Stimulated activated CD4-positive, alpha-beta T cell treated with anti-CD3 and anti-CD28 coated beads, Interleukin-1b, Interleukin-23, amount 100 ng/mL, for 48 hours (primary cell): ENCODE results near the gene PTCD2.
"Not testable (repeated sequence)": the region's sequence is repeated elsewhere in the genome, so short reads cannot be mapped to it uniquely, and the experiment has no call there.

ENCODE experiments used
- DNase-seq: peaks from one replicate; pipeline ENCODE4 v3.0.0-alpha.2; 2020

Gene PTCD2

DNA sequence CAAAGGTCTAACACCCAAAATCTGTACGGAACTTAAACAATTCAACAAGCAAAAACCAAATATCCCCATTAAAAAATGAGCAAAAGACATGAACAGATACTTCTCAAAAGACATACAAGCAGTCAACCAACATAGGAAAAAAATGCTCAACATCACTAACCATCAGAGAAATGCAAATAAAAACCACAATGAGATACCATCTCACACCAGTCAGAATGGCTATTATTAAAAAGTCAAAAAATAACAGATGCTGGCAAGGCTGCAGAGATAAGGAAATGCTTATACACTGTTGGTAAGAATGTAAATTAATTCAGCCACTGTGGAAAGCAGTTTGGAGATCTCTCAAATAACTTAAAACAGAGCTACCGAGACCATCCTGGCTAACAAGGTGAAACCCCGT, 22.0 kb upstream of the PTCD2 start:
- not testable (repeated sequence) for DNase-seq

DNA sequence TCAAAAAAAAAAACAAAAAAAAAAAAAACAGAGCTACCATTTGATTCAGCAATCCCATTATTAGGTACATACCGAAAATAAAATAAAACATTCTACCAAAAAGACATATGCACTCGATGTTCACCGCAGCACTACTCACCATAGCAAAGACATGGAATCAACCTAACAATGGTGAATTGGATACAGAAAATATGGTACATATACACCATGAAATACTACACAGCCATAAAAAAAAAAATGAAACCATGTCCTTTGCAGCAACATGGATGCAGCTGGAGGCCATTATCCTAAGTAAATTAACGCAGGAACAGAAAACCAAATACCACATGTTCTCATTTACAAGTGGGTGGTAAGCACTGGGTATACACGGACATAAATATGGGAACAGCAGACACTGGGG, 21.5 kb upstream of the PTCD2 start:
- no peak for DNase-seq

DNA sequence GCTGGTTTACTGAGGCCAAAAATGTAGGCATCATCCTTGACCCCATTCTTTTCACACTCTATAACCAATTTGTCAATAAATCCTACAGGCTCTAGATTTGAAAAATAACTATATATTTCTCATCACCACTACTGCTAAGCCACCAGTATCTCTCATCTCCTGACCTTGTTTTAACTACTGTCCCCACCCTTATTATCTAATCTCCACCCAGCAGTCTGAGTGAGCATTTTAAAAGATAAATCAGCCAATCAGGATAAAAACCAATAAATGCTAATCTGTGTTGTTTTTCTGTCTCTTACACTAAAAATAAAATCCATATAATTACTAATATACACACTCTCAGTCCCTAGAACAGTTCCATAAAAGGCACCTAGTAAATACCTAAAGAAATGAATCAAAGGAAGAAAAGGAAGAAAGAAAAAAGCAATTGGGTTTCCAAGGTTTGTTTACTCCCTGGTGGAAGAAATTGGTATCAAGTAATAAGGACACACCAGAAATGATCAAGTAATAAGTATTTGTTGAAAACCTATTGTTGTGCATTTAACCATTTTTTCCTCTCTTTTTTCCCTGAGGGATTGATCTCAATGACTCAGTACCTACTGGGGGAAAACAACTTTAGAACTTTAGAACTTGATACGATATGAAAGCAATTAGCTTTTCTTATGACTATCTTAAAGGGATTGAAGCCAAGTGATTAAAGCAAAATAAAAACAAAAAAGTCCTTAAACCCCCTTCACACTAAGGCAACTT, 19.4 kb upstream of the PTCD2 start:
- no peak for DNase-seq

DNA sequence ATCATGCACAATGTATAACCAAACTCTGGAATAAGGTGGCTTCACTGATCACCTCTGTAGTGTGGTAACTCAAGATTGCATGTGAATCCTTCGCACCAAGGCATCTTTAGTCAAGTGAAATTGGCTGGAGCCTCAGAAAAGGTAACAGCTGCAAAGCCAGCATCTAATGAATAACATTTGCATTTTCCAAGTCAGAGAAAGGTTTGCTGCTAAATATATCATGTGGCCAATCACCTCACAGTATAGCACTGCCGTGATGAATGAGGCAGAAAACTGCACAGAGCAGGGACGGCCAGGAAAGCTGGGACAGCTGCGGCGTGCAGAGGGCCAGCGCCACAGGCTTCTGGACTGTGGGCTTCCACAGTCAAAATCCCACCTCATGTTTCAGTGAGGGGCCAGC, 18.6 kb upstream of the PTCD2 start:
- DNase-seq: no peak

DNA sequence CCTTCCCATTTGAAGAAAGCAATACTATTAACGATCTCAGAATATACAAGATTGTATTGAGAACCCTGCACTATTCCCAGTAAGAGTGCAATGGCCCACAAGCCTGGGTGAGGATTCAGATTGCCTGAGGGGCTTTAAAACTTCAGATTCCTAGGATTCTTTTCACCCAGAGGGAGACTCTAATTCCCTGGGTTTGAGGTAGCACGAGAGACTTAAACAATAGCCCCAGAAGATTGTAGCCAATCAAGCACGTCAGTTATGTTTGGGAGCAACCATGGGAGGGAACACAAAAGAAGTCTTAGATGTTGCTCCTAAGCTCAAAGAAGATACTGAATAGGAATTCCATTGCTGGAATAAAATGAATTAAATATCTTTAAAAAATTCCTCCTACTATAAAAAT, 18.0 kb upstream of the PTCD2 start:
- DNase-seq: no peak

DNA sequence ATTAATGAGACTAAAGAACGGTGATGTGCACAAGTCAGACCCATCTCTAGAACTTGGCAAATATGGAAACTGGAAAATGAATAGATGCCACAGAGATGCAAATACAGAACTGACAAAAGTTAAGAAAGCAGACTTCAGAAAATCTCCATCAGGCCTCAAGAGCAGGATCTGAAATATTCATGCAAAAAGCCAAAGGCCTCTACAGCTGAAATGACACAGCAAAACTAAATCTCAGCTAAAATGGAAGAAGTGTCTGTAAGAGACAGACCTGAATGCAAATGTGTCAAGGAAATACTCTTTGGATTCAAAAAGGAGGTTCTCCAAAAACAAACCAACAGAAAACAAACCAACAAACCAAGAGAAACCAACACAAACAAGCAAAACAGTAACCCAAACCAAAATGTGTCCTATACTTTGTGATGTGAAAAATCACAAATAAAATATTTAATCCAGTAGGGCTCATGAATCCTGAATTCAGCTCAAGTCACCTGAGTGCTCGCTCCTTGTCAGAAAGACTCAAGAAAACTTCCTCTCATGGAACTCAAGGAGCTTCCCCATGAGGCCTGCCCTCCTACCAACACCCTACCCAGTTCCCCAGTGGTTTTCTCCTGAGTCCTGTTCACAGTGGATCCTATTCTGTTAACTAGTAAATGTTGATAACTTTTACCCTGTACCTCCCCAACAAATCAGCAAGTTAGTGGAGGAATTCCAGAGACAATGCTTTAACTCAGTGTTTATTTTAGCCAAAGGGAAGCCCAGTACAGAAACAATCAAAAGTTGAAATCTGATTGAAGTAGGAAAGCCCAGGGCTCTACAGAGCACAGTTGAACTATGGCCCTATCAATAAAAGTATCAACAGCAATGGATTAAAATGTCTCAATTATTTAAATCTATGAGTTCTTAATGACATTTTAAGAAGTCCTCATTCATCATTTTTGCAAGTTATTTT, 14.7 kb upstream of the PTCD2 start:
- DNase-seq: no peak

DNA sequence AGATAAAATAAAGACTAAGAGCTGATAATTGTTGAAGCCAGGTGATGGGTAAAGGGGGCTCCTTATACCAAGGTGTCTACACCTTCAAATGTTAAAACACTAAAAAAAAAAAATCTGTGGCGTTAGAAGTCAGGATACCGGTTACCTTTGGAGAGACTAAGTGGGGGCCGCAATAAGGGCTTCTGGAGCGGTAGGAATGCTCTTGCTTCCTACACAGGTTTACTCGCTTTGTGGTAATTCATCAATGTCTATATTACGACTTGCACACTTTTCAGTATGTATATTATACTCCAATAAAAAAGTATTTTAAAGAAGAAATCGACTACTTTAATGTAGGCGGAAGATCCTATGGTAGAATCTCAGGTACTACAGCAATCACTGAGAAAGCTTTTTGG, 12.6 kb upstream of the PTCD2 start:
- DNase-seq: no peak

DNA sequence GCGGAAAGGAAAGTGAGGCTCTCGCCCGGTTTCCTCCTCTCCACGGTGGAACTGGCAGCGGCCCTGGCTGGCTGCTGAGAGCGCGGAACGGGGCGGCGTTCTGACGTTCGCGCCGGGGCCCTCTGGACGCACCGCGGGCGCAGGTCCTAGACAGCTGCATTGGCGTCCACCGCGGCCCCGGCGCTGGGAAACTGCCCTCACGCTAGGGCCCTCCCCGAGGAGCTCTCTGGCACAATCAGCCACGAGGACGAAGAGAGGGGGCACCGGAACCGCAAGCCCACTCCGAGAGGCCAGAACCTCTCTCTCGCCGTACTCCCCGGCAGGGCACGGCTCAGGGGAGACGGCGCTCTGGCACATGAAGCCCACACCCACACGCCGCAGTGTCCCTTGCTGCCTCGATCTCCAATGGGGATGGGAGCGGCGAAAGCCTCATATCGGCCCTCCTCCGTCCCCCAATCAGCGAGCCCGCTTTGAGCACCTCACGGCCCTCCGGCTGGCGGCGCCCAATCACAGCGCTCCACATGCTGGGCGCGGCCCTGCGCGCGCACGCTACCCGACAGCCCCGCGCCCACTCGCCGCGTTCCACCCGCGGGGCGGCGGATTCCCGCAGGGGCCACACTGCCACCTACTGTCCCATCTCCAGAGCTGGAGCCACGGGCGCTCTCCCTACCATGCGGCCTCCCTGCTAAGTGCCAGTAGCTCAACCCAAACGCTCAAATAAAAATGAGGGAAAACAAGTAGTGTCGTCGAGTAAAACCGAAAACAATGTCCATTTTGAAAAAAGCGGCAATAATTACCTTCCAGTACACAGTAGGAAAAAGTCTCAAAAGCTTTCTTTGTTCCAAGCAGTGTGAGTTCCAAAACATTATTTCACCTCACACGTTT, 12.0 kb upstream of the PTCD2 start:
- peak; percentile 97 for DNase-seq

DNA sequence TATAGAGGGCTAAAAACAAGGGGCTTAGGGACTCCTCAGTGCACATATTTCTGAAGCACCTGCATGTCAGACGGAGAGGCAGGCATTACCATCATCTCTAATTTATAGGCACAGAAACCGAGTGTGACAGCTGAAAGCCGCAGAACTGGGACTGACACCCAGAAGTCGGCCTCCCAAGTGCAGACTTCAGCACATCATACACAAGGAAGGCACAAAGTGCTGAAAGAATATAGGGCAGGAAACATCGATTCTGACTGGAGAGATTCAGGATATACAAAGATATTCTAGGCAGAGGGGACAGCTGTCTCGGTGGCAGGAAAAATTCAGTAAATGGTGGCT, 11.4 kb upstream of the PTCD2 start:
- DNase-seq: no peak

DNA sequence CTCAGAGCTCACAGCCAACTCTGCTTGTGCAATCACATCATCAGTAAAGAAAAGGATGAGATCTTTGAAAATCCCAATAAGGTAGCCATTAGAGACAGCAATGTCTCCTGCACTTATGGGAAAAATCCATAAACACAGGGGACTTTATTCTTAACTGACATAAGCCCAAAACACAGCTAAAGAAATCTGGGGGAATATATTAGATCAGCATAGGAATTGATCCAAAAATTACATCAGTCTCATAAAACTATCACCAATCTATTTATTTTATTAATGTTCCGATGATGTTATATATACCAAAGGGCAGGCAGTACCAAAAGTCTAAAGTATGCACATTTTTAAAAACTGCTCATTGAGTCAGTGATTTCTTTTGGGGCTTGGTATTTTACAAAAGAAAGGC, 7.0 kb upstream of the PTCD2 start:
- no peak for DNase-seq

DNA sequence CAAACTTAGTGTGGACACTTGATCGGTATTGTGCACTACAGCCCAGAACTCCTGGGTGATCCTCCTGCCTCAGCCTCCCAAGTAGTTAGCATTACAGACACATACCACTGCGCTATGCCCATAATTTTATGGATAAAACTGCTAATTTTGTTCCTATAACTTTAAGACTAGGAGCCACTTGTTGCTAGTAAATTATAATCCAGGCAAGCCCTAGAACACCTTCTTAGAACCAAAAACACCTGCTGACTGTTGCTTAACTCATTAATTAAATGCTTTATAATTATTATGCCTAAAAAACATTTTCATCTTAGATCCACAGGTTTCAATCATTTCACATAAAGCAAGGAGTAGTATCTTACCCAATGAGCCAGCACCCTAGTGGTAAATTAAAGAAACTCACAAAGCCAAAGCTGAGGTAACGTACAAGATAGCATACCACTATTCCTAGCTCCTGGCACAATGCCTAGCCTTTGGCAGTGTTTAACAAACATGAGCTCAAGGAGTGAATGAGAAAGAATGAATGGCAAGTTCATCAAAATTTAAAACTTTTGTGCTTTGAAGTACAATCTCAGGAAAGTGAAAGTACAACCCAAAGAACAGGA, 5.5 kb upstream of the PTCD2 start:
- no peak for DNase-seq

DNA sequence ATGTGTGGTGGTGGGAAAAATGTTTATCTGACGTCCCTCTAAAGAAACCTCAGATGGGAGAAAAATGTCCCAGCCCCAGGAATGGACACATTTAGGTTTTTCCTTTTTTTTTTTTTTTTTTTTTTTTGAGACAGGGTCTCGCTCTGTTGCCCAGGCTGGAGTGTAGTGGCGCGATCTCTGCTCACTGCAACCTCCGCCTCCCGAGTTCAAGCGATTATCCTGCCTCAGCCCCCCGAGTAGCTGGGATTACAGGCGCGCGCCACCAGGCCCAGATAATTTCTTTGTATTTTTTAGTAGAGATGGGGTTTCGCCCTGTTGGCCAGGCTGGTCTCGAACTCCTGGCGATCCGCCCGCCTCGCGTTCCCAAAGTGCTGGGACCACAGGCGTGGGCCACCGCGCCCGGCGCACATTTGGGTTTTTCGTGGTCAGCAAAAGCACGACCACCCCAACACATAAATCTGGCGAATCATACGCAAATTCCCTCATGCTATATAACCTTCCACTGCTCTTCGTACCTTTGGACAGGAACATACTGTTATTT, 668 bp upstream of the PTCD2 start:
- DNase-seq: peak; percentile 20

DNA sequence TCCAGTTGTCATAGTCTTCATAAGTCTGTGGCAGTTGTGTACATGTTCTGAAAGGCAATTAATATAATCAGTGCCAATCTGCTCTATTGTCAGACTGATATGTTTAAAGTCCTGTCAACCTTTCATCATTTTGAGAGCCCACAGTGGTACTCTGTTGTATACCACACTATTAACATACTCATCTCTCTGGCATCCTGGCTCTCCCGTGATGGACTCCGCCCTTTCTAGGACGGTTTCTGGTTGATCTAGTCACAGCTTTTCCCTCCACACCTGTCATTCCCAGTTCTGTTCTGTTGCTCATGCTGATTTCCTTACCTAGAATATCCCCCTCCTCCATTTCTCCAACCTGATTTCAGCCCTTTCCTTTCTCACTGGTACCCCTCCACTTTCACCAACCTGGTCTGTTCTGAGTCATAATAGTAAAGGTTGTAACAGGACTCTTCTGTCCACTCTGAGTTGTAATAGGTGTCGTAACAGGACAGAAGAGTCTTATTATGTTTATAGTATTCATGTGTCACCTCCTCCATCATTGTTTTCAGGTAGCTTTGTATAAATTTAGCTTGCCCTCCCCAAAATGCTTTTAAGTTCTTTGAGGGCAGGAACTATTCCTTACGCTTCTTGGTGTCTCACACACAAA, 4.1 kb downstream of the PTCD2 start:
- DNase-seq: no peak

DNA sequence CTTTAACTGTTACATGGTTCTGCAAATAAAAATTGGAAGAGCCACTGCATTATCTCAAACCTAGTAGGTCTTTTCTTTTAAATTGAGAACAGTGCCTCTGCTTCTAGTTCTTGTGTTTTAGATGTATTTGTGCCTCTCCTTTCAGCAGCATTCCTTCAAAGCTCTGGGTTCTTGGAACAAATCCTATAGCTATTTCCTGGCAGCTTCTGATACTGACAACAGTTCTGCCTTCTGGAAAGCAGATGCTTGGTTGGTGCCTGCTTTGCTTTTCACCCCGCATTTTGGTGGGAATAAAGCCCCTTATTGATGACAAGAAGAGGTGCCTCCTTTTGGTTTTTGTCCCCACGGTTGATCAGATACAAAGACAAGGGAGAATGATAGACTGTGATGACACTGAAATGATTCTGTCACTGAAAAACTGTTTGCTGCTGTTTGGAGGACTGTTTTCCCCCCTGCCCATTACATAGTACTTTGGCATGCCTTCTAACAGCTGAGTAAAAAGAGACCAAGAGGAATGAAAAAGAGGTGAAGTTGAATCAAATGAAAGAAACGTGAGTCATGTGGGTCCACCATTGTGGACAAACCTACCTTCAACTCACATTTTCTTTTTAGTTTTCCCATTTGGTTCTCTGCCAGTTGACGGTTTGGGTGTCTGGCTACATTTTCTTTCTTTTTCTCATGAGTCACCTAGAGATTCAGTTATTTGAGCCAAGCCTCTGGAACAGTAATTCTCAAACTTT, 5.6 kb downstream of the PTCD2 start:
- no peak for DNase-seq

DNA sequence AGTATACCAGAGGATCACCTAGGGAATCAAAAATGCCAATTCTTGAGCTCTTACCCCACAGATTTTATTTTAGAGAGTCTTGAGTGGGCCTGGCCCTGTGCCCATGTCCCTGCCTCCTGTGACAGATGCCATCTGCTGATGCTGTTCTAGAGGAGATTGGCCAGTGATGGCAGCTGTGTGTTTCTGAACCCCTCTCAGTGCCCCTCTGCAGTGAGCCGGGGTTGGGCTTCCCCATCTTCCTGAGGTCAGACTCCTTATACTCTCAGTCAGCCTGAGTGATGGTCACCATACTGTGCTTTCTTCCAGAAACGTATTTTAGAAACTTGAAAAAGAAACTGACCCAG, 6.1 kb downstream of the PTCD2 start:
- no peak for DNase-seq

DNA sequence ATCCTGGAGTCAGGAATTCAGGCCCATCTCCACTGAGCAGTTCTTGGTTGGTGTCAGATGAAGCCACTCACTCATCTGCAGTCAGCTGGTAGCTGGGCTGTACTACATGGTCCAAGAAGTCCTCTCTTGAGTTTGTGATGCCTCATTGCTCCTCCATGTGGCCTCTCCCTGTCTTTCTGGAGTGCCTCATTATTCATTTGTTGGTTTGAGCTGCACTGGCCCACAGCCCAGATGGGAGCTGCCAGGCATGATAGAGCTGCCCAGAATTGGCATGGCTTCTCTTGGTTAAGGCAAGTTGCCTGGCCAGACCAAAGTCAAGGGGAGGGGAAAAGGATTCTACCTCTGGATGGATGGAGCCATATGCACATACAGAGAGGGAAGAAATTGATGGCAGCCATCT, 8.0 kb downstream of the PTCD2 start:
- DNase-seq: no peak

DNA sequence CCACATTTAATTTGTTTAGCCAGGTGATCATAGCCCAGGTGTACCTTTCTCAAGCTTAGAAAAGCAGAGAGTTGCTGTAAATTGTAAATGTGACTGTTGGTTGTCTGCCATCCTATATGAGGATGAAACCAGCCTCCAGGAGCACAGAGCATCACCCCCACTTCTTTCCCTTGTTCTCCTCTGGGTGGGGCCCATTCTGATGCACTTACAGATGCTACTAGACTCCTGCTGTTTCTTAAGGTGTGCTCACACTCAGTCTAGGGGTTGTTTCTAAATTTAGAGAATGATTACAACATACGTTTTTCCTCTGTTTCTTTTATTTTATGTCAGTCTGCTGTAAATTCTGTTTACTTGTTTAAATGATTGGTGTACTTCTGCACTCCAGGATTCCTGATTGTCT, 10.5 kb downstream of the PTCD2 start:
- DNase-seq: no peak

DNA sequence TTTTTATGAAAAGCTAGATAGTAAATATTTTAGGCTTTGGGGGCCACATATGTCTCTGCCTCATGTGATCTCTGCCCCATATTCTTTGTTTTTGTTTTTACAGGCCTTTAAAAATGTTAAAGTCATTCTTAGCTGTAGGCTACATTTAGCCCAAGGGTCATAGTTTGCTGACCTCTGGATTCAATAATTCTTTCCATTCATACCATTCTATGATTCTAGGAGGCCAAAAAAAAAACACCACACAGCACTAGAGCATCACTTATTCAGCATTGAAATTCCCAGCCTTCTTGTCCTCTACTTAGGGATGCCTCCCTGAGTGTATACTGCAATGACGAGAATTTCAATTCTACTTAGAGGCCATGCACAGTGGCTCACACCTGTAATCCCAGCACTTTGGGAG, 17.0 kb downstream of the PTCD2 start:
- no peak for DNase-seq

DNA sequence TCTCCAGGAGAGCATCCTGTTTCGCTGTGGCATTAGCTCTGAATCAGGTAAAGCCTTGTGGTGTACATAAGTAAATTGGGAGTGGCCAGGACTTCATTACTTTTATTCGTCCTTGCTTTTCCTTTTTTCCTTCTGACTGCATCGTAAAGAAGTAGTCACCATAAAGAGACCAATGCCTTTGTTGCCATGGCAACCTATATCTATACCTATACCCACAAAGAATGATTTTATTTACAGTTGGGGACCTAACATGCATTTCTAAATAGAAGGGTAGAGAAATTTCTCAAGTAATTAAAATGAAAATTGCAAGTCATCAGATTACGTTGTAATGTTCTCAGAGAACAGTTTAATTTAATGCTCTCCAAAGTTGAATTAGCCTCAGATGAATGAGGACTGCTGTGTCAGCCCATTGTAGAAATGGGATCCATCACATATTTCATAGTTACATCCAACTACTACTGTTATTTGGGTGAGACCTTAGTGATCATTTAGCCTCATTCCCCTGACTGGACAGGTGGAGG, 18.6 kb downstream of the PTCD2 start:
- DNase-seq: no peak

DNA sequence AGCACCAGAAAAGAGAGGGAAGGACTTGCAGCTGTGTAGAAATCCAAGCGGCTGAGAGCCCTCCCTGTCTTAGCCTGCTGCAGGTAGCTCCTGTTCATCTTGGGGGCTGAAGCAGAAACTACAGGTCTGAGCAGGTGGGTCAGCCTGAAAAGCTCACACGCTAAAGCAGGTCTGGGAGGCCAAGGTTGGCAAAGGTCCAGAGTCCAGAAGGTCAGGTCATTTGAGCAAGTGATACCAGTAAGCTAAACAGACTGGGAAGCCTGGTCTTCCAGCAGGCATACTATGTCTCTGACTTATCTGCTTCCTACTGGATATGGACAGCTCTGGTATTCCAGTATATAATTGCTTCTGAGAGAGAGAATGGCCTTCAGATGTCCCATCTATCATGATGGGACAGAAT, 26.2 kb downstream of the PTCD2 start:
- no peak for DNase-seq

DNA sequence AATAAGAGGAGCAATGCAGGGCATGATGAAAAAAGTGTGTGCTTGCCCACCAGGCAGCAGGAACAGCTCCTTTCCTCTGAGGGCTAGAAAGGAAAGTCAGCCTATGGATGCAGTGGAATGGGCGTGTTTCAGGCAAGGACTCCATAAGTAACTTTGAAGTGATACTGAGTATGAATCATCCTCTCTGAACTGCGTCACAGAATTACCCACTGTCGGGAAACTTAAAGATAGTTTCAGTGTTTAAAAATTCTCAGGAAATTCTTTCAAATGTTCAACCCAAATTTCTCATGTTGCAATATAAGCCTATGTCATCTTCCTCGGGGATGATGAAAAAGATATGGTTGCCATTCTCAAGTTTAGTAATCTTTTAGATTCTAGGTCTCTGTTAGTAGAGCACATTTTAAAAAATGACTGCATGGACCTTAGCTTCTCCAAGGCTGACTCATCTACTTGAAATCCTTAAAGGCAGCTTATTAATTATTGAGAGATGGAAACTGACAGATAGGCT, 27.7 kb downstream of the PTCD2 start:
- peak; percentile 20 for DNase-seq
